ENCODE results near the gene EME2. TPM values are rescaled to one million over a fixed set of nuclear protein-coding genes. Genes with fewer than 3 reads are reported as not detected.
A peak's percentile ranks its signal among the peaks of the same experiment; 100 is the strongest.

EME2 gene
- total RNA-seq, 4 donors from 2014 or later = 8.8 to 14.4 (median 10.1) TPM

DNA sequence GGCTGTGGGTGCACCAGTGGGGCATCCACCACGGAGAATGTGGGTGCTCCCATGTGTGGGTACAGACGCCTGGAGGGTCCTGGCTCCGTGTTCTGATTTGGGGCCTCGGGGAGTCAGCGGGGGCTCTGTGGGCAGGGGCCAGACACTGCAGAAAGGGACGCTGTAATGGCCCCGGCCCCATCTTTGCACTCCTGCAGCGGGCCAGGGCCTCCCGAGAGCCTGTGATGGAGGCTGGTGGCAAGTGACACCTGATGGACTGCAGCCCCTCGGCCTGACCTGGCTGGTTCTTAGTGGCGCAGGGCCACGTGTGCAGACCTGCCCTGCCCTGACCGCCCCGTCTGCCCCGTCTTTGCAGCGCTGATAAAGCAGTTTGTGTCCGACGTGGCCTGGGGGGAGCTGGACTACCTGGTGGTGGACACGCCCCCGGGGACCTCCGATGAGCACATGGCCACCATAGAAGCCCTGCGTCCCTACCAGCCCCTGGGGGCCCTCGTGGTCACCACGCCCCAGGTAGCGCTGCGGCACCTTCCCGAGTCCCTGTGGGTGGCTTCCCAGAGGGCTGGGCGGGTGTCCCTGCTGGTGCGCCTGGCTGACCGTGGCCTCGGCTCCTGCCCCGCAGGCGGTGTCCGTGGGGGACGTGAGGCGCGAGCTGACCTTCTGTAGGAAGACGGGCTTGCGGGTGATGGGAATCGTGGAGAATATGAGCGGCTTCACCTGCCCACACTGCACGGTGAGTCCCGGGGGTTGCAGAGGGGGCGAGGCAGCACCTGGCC is 14.9 kb downstream of the EME2 start:
- TF ChIP-seq, protein P1, sequence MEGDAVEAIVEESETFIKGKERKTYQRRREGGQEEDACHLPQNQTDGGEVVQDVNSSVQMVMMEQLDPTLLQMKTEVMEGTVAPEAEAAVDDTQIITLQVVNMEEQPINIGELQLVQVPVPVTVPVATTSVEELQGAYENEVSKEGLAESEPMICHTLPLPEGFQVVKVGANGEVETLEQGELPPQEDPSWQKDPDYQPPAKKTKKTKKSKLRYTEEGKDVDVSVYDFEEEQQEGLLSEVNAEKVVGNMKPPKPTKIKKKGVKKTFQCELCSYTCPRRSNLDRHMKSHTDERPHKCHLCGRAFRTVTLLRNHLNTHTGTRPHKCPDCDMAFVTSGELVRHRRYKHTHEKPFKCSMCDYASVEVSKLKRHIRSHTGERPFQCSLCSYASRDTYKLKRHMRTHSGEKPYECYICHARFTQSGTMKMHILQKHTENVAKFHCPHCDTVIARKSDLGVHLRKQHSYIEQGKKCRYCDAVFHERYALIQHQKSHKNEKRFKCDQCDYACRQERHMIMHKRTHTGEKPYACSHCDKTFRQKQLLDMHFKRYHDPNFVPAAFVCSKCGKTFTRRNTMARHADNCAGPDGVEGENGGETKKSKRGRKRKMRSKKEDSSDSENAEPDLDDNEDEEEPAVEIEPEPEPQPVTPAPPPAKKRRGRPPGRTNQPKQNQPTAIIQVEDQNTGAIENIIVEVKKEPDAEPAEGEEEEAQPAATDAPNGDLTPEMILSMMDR (IDR thresholded peaks at IDR 0.05) = no peak
- TF ChIP-seq POLR2A (IDR thresholded peaks at IDR 0.05) = no peak
- no peaks in the 10 kb centered on the region for H3K27me3 ChIP-seq
- H3K9me3 ChIP-seq = no peaks in the 10 kb centered on the region
- H3K27ac ChIP-seq = no peak overlapping the region
- peaks cover 21 to 63% (median 28%) of the 10 kb centered on the region in 3 donors for H3K4me1 ChIP-seq
- H3K4me3 ChIP-seq = no peak overlapping the region
- peaks cover 0 to 76% (median 8%) of the 10 kb centered on the region in 3 donors for H3K36me3 ChIP-seq
- intact Hi-C loops (cut with DNase I) = no loop called here
- WGBS, 2 donors = 94% methylated on average over 5 of the region's 44 CpGs; no CpG with 5 or more reads in 1 of the 2 donors
- DNase-seq = no peak

- H3K27ac ChIP-seq = peak overlapping the region in 2 of 4 donors; percentile 15 to 55
- H3K9me3 ChIP-seq = no peaks in the 10 kb centered on the region
- H3K4me1 ChIP-seq = peaks cover 20 to 62% (median 28%) of the 10 kb centered on the region in 3 donors
- intact Hi-C loops (cut with DNase I) = no loop called here
- H3K36me3 ChIP-seq = peaks cover 0 to 78% (median 8%) of the 10 kb centered on the region in 3 donors
- H3K4me3 ChIP-seq = no peak overlapping the region
- H3K27me3 ChIP-seq = no peaks in the 10 kb centered on the region
- 80 to 81% methylated on average over 1 to 7 of the region's 38 CpGs for WGBS, 2 donors
- TF ChIP-seq POLR2A (IDR thresholded peaks at IDR 0.05) = no peak
- TF ChIP-seq, protein P1 (IDR thresholded peaks at IDR 0.05) = no peak
- no peak for DNase-seq
Measured at GRCh38 chr16:1788095-1788707, 15.6 kb downstream of the EME2 start.

GRCh38 chr16:1788708-1789100 is 16.1 kb downstream of the EME2 start:
- no peaks in the 10 kb centered on the region for H3K9me3 ChIP-seq
- DNase-seq = no peak
- no peaks in the 10 kb centered on the region for H3K27me3 ChIP-seq
- intact Hi-C loops (cut with DNase I) = no loop called here
- H3K4me3 ChIP-seq = no peak overlapping the region
- peaks cover 0 to 78% (median 8%) of the 10 kb centered on the region in 3 donors for H3K36me3 ChIP-seq
- TF ChIP-seq POLR2A (IDR thresholded peaks at IDR 0.05) = no peak
- TF ChIP-seq, protein P1 (IDR thresholded peaks at IDR 0.05) = no peak
- WGBS, 2 donors = 60% methylated on average over 2 of the region's 19 CpGs; no CpG with 5 or more reads in 1 of the 2 donors
- peak overlapping the region in 2 of 4 donors; percentile 15 to 55 for H3K27ac ChIP-seq
- peaks cover 17 to 62% (median 26%) of the 10 kb centered on the region in 3 donors for H3K4me1 ChIP-seq

- Histone ChIP-seq H3K9me3 (no peaks in the 10 kb centered on the region), H3K36me3 (peaks cover 0 to 78% (median 8%) of the 10 kb centered on the region in 3 donors), H3K4me3 (no peak overlapping the region), H3K27ac (peak overlapping the region in 1 of 4 donors; percentile 55), H3K4me1 (peaks cover 8 to 59% (median 16%) of the 10 kb centered on the region in 3 donors), H3K27me3 (no peaks in the 10 kb centered on the region)
- TF ChIP-seq, protein P1 (IDR thresholded peaks at IDR 0.05) = no peak
- TF ChIP-seq POLR2A (IDR thresholded peaks at IDR 0.05) = no peak
- no peak for DNase-seq
- 61 to 89% methylated on average over 3 to 9 of the region's 25 CpGs for WGBS, 2 donors
- intact Hi-C loops (cut with DNase I) = no loop called here
Measured at GRCh38 chr16:1789643-1790045, 17.0 kb downstream of the EME2 start.

DNA sequence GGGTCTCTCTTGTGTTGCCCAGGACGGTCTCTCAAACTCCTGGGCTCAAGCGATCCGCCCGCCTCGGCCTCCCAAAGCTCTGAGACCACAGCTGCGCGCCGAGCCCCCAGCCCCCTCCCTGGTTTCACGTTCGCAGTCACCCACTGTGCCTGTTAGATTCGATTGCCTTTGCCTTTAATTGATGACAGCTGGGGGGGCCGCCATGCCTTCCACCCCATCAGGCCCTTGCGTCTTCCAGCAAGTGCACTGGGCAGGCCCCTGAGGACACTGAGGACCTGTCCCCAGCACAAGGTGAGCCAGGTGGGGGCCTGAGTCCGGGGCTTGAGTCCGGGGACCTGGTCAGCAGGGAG is 17.6 kb downstream of the EME2 start:
- 100% methylated on average over 3 of the region's 15 CpGs; no CpG with 5 or more reads in 1 of the 2 donors for WGBS, 2 donors
- TF ChIP-seq, protein P1 (IDR thresholded peaks at IDR 0.05) = no peak
- TF ChIP-seq POLR2A (IDR thresholded peaks at IDR 0.05) = no peak
- H3K27ac ChIP-seq = no peak overlapping the region
- intact Hi-C loops (cut with DNase I) = no loop called here
- H3K4me1 ChIP-seq = peaks cover 7 to 54% (median 10%) of the 10 kb centered on the region in 3 donors
- H3K4me3 ChIP-seq = no peak overlapping the region
- H3K27me3 ChIP-seq = no peaks in the 10 kb centered on the region
- H3K36me3 ChIP-seq = peaks cover 0 to 74% (median 8%) of the 10 kb centered on the region in 3 donors
- no peaks in the 10 kb centered on the region for H3K9me3 ChIP-seq
- DNase-seq = no peak
